ENCODE results near the gene PLXNA4. TPM values are rescaled to one million over a fixed set of nuclear protein-coding genes. Genes with fewer than 3 reads are reported as not detected.

The PLXNA4 gene
- total and polyA plus RNA-seq, 2 donors (not counting 1 experiment from before 2014, with no cell fraction given): not detected

DNA sequence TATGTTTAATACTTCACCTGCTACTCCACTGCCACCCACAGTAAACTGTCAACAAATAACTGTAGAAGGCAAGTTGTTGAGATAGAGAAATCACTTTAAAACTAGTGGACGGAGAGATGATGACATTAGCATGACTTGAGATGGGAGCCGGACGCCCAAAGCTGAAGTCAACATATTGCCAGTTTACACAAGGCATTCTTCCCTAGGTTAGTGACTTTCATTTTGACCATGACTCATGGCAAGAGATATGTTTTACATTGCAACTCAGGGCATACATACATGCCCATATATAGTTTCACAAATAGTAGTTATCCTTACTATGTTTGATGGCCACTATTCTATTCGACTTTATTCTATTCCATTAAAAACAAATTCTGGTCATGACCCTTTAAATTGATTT, 296.6 kb downstream of the PLXNA4 start:
- Histone ChIP-seq H3K27ac (ENCODE audit: low read length in 2 of 2) (no peak overlapping the region), H3K36me3 (replicated peaks in 1 of 2; ENCODE audit: control extremely low read depth in 1 of 2, control insufficient read depth in 1 of 2, extremely low read depth in 1 of 2, insufficient read depth in 2 of 2, low read length in 1 of 2) (no peaks in the 10 kb centered on the region), H3K4me2 (replicated peaks; ENCODE audit: low read depth, low read length, poor library complexity, severe bottlenecking) (no peak overlapping the region), H2AFZ (ENCODE audit: insufficient read depth, low read depth, low read length, poor library complexity, severe bottlenecking) (no peak overlapping the region), H4K20me1 (ENCODE audit: control insufficient read depth, insufficient read depth, low read length, poor library complexity, severe bottlenecking) (no peaks in the 10 kb centered on the region), H3K79me2 (ENCODE audit: control insufficient read depth, insufficient read depth, low read length) (no peaks in the 10 kb centered on the region), H3K27me3 (replicated peaks in 1 of 4; ENCODE audit: control extremely low read depth in 1 of 4, control insufficient read depth in 3 of 4, insufficient read depth in 4 of 4, low read length in 3 of 4) (no peaks in the 10 kb centered on the region), H3K9ac (ENCODE audit: low read length) (no peak overlapping the region), H3K4me1 (ENCODE audit: control insufficient read depth in 2 of 2, insufficient read depth in 2 of 2, low read length in 2 of 2) (no peaks in the 10 kb centered on the region), H3K4me3 (ENCODE audit: control extremely low read depth in 1 of 5, extremely low read depth in 1 of 5, insufficient read depth in 1 of 5, low read depth in 2 of 5, low read length in 4 of 5) (no peak overlapping the region), H3K9me3 (ENCODE audit: control extremely low read depth in 1 of 3, control insufficient read depth in 2 of 3, insufficient read depth in 1 of 3, low read length in 2 of 3) (no peaks in the 10 kb centered on the region)
- WGBS (ENCODE audit: insufficient coverage): 100% methylated on average over 1 of the region's 4 CpGs
- ChIA-PET CTCF (no interaction called here), POLR2A (no interaction called here)
- TF ChIP-seq EZH2 (IDR thresholded peaks at IDR 0.05; ENCODE audit: borderline replicate concordance, insufficient read depth, low read depth, low read length, poor library complexity, severe bottlenecking): no peak
- TF ChIP-seq, protein P1, sequence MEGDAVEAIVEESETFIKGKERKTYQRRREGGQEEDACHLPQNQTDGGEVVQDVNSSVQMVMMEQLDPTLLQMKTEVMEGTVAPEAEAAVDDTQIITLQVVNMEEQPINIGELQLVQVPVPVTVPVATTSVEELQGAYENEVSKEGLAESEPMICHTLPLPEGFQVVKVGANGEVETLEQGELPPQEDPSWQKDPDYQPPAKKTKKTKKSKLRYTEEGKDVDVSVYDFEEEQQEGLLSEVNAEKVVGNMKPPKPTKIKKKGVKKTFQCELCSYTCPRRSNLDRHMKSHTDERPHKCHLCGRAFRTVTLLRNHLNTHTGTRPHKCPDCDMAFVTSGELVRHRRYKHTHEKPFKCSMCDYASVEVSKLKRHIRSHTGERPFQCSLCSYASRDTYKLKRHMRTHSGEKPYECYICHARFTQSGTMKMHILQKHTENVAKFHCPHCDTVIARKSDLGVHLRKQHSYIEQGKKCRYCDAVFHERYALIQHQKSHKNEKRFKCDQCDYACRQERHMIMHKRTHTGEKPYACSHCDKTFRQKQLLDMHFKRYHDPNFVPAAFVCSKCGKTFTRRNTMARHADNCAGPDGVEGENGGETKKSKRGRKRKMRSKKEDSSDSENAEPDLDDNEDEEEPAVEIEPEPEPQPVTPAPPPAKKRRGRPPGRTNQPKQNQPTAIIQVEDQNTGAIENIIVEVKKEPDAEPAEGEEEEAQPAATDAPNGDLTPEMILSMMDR (IDR thresholded peaks at IDR 0.05): no peak
- Mint-ChIP-seq H3K27ac (no peak overlapping the region), H3K4me3 (no peak overlapping the region), H3K4me1 (no peaks in the 10 kb centered on the region), H3K9me3 (ENCODE audit: insufficient read depth) (no peaks in the 10 kb centered on the region), H3K27me3 (no peaks in the 10 kb centered on the region)
- intact Hi-C loops (cut with micrococcal nuclease): no loop called here
- ATAC-seq (ENCODE audit: low read depth): no peak
- no peak for DNase-seq

DNA sequence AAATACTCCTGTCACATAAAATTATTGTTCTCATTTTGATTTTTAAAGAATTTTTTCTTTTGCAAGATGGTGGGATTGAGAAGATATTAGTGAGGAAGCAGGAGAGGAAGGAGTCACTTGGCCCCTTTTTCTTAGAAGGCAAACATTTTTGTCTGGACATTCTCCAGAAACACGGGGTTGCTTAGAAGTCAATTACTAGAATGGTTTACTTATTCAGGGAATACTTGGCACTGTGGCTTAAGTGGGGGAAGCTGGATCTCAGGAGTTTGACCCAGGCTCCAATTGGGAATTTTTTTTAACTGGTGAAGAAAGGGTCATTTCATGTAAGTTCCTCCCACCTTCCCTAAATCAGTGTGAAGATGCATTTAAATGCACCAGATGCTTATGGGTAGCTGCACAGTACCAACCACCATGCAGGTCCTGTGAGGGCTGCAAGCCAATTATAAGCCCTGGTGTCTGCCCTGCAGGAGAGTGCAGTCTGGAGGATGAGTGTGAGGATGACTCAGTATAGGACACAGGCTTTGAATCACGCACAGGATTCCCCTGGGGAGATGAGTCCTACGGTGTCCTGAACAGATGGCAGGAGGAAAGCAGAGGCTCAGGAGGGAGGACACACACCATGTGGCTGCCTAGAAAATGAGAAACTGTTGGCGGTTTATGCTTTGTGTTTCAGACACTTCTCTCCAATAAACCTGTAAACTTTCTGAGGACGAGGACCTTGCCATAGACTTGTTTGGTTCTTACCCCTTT, 299.1 kb downstream of the PLXNA4 start:
- no peaks in the 10 kb centered on the region for H3K4me1 ChIP-seq (ENCODE audit: control insufficient read depth in 2 of 2, insufficient read depth in 2 of 2, low read length in 2 of 2)
- DNase-seq (no peak), ATAC-seq (ENCODE audit: low read depth) (no peak)
- no peaks in the 10 kb centered on the region for H4K20me1 ChIP-seq (ENCODE audit: control insufficient read depth, insufficient read depth, low read length, poor library complexity, severe bottlenecking)
- H3K36me3 ChIP-seq (replicated peaks in 1 of 2; ENCODE audit: control extremely low read depth in 1 of 2, control insufficient read depth in 1 of 2, extremely low read depth in 1 of 2, insufficient read depth in 2 of 2, low read length in 1 of 2): no peaks in the 10 kb centered on the region
- no peaks in the 10 kb centered on the region for H3K79me2 ChIP-seq (ENCODE audit: control insufficient read depth, insufficient read depth, low read length)
- no peak overlapping the region for H2AFZ ChIP-seq (ENCODE audit: insufficient read depth, low read depth, low read length, poor library complexity, severe bottlenecking)
- H3K27ac ChIP-seq (ENCODE audit: low read length in 2 of 2): no peak overlapping the region
- Mint-ChIP-seq H3K27me3 (no peaks in the 10 kb centered on the region), H3K4me3 (no peak overlapping the region), H3K9me3 (ENCODE audit: insufficient read depth) (no peaks in the 10 kb centered on the region), H3K4me1 (no peaks in the 10 kb centered on the region), H3K27ac (no peak overlapping the region)
- POLR2A ChIA-PET: no interaction called here
- no peaks in the 10 kb centered on the region for H3K9me3 ChIP-seq (ENCODE audit: control extremely low read depth in 1 of 3, control insufficient read depth in 2 of 3, insufficient read depth in 1 of 3, low read length in 2 of 3)
- TF ChIP-seq, protein P1 (IDR thresholded peaks at IDR 0.05): no peak
- TF ChIP-seq EZH2 (IDR thresholded peaks at IDR 0.05; ENCODE audit: borderline replicate concordance, insufficient read depth, low read depth, low read length, poor library complexity, severe bottlenecking): no peak
- H3K9ac ChIP-seq (ENCODE audit: low read length): no peak overlapping the region
- CTCF ChIA-PET: no interaction called here
- H3K4me3 ChIP-seq (ENCODE audit: control extremely low read depth in 1 of 5, extremely low read depth in 1 of 5, insufficient read depth in 1 of 5, low read depth in 2 of 5, low read length in 4 of 5): no peak overlapping the region
- no peaks in the 10 kb centered on the region for H3K27me3 ChIP-seq (replicated peaks in 1 of 4; ENCODE audit: control extremely low read depth in 1 of 4, control insufficient read depth in 3 of 4, insufficient read depth in 4 of 4, low read length in 3 of 4)
- intact Hi-C loops (cut with micrococcal nuclease): no loop called here
- H3K4me2 ChIP-seq (replicated peaks; ENCODE audit: low read depth, low read length, poor library complexity, severe bottlenecking): no peak overlapping the region
- 78% methylated on average over 3 of the region's 5 CpGs for WGBS (ENCODE audit: insufficient coverage)

Data from B cell (primary cell).